Loucy (cell line): ENCODE results near the gene C17orf67.

ENCODE experiments used
- CTCF ChIP-seq: fragments of 200-600 bp; sonication (generic); conservative IDR thresholded peaks from 2 replicates; pipeline ENCODE4 v1.5.1; 2014; ENCODE audit warnings: mild to moderate bottlenecking, antibody characterized with exemption, low read length
- EZH2phosphoT487 ChIP-seq: fragments of 200-600 bp; IDR thresholded peaks from 2 replicates; pipeline ENCODE4 v1.6.1; 2018; ENCODE audit warnings: antibody characterized with exemption, mild to moderate bottlenecking, moderate library complexity, borderline replicate concordance

- no peak for TF ChIP-seq CTCF
- no peak for TF ChIP-seq EZH2phosphoT487
These were observed 62.2 kb downstream of the C17orf67 start for GRCh38 chr17:56771563-56771962.
